Measurements from ENCODE around the gene VWA7. TPM values are rescaled to one million over a fixed set of nuclear protein-coding genes. Genes with fewer than 3 reads are reported as not detected.

Gene VWA7
- total and polyA plus RNA-seq, 4 donors, result 2.2 to 14.2 (median 5.7) TPM

- H3K27me3 ChIP-seq (ENCODE audit: control insufficient read depth in 3 of 3, insufficient read depth in 3 of 3, low read length in 2 of 3), result no peaks in the 10 kb centered on the region
- H3K4me3 ChIP-seq, result no peak overlapping the region
- peaks cover 0 to 5% (median 2%) of the 10 kb centered on the region in 4 donors for H3K36me3 ChIP-seq (ENCODE audit: control insufficient read depth in 4 of 4, insufficient read depth in 4 of 4, low read length in 4 of 4)
- no peak overlapping the region for H3K9ac ChIP-seq (ENCODE audit: insufficient read depth in 1 of 2, low read length in 2 of 2)
- ATAC-seq (ENCODE audit: insufficient read depth, low FRiP score) (no peak), DNase-seq (no peak)
- 89 to 97% methylated on average over 7 of the region's 7 CpGs for WGBS, 2 donors
- TF ChIP-seq CTCF (IDR thresholded peaks at IDR 0.05; ENCODE audit: control extremely low read depth, extremely low read depth), result no peak
- no peaks in the 10 kb centered on the region for H3K9me3 ChIP-seq (ENCODE audit: control insufficient read depth in 4 of 4, insufficient read depth in 3 of 4, low read length in 3 of 4)
- no peak overlapping the region for H3K27ac ChIP-seq (ENCODE audit: low read depth in 1 of 2, low read length in 1 of 2)
- no peaks in the 10 kb centered on the region for H3K4me1 ChIP-seq (ENCODE audit: control insufficient read depth in 5 of 5, insufficient read depth in 5 of 5, low read length in 5 of 5)
Observed at GRCh38 chr6:31750411-31751022, 26.6 kb downstream of the VWA7 start.

- Histone ChIP-seq H3K4me3 (no peak overlapping the region), H3K4me1 (ENCODE audit: control insufficient read depth in 5 of 5, insufficient read depth in 5 of 5, low read length in 5 of 5) (no peaks in the 10 kb centered on the region), H3K36me3 (ENCODE audit: control insufficient read depth in 4 of 4, insufficient read depth in 4 of 4, low read length in 4 of 4) (peaks cover 0 to 5% (median 2%) of the 10 kb centered on the region in 4 donors), H3K27me3 (ENCODE audit: control insufficient read depth in 3 of 3, insufficient read depth in 3 of 3, low read length in 2 of 3) (no peaks in the 10 kb centered on the region), H3K27ac (ENCODE audit: low read depth in 1 of 2, low read length in 1 of 2) (no peak overlapping the region), H3K9me3 (ENCODE audit: control insufficient read depth in 4 of 4, insufficient read depth in 3 of 4, low read length in 3 of 4) (no peaks in the 10 kb centered on the region), H3K9ac (ENCODE audit: insufficient read depth in 1 of 2, low read length in 2 of 2) (no peak overlapping the region)
- WGBS, 2 donors, result 91 to 92% methylated on average over 8 of the region's 8 CpGs
- ATAC-seq (ENCODE audit: insufficient read depth, low FRiP score) (no peak), DNase-seq (no peak)
- no peak for TF ChIP-seq CTCF (IDR thresholded peaks at IDR 0.05; ENCODE audit: control extremely low read depth, extremely low read depth)
Observed at GRCh38 chr6:31749301-31750036, 27.7 kb downstream of the VWA7 start.

GRCh38 chr6:31744422-31744821 lies 32.7 kb downstream of the VWA7 start:
- H3K27me3 ChIP-seq (ENCODE audit: control insufficient read depth in 3 of 3, insufficient read depth in 3 of 3, low read length in 2 of 3), result no peaks in the 10 kb centered on the region
- no peak for TF ChIP-seq CTCF (IDR thresholded peaks at IDR 0.05; ENCODE audit: control extremely low read depth, extremely low read depth)
- peaks cover 0 to 8% (median 2%) of the 10 kb centered on the region in 4 donors for H3K36me3 ChIP-seq (ENCODE audit: control insufficient read depth in 4 of 4, insufficient read depth in 4 of 4, low read length in 4 of 4)
- DNase-seq (no peak), ATAC-seq (ENCODE audit: insufficient read depth, low FRiP score) (no peak)
- H3K9ac ChIP-seq (ENCODE audit: insufficient read depth in 1 of 2, low read length in 2 of 2), result no peak overlapping the region
- no peaks in the 10 kb centered on the region for H3K9me3 ChIP-seq (ENCODE audit: control insufficient read depth in 4 of 4, insufficient read depth in 3 of 4, low read length in 3 of 4)
- no peak overlapping the region for H3K27ac ChIP-seq (ENCODE audit: low read depth in 1 of 2, low read length in 1 of 2)
- WGBS, 2 donors, result 29 to 70% methylated on average over 1 of the region's 1 CpG
- H3K4me1 ChIP-seq (ENCODE audit: control insufficient read depth in 5 of 5, insufficient read depth in 5 of 5, low read length in 5 of 5), result peaks cover 0 to 6% (median 0%) of the 10 kb centered on the region in 5 donors
- H3K4me3 ChIP-seq, result no peak overlapping the region

Data from lung (tissue), 12 donors.